Astrocyte of the cerebellum (primary cell): ENCODE results near the gene COX7B2.

ENCODE experiments used
- DNase-seq: peaks from one replicate; pipeline ENCODE4 v3.0.0-alpha.2; 2011; ENCODE audit warnings: low read depth
- H3K4me3 ChIP-seq: 2 replicates; pipeline ENCODE4 v1.5.1; 2011; ENCODE audit warnings: mild to moderate bottlenecking, low read depth, low read length, moderate library complexity
- CTCF ChIP-seq: IDR thresholded peaks from 2 replicates; pipeline ENCODE4 v1.5.1; 2012; ENCODE audit warnings: low read length, low read depth, moderate library complexity, mild to moderate bottlenecking; ENCODE audit errors: missing control alignments
- in situ Hi-C: cut with HindIII; loops from 2 replicates; pipeline ENCODE4 v1.10.0; 2017; ENCODE audit warnings: low sequenced_read_pairs

The COX7B2 gene

GRCh38 chr4:46765465-46765864 is 143.6 kb downstream of the COX7B2 start:
- TF ChIP-seq CTCF, result no peak
- no peak for DNase-seq
- in situ Hi-C loops, result no loop called here
- H3K4me3 ChIP-seq, result no peak overlapping the region

GRCh38 chr4:46730075-46730474 is 179.0 kb downstream of the COX7B2 start:
- in situ Hi-C loops, result no loop called here
- TF ChIP-seq CTCF, result no peak
- no peak overlapping the region for H3K4me3 ChIP-seq
- DNase-seq, result no peak

GRCh38 chr4:46720055-46720454 is 189.0 kb downstream of the COX7B2 start:
- in situ Hi-C loops, result no loop called here
- TF ChIP-seq CTCF, result no peak
- no peak for DNase-seq
- no peak overlapping the region for H3K4me3 ChIP-seq

GRCh38 chr4:46717950-46718349 is 191.1 kb downstream of the COX7B2 start:
- no peak for TF ChIP-seq CTCF
- no peak for DNase-seq
- in situ Hi-C loops, result no loop called here
- H3K4me3 ChIP-seq, result no peak overlapping the region

GRCh38 chr4:46715468-46715867 is 193.6 kb downstream of the COX7B2 start:
- no peak for DNase-seq
- in situ Hi-C loops, result no loop called here
- no peak for TF ChIP-seq CTCF
- H3K4me3 ChIP-seq, result no peak overlapping the region

- no peak overlapping the region for H3K4me3 ChIP-seq
- TF ChIP-seq CTCF, result no peak
- in situ Hi-C loops, result no loop called here
- no peak for DNase-seq
Measured at GRCh38 chr4:46698891-46699290, 210.2 kb downstream of the COX7B2 start.
